Left lung (tissue), 10 donors: ENCODE data around the gene PIEZO2. TPM values are rescaled to one million over a fixed set of nuclear protein-coding genes. Genes with fewer than 3 reads are reported as not detected.

ENCODE experiments used
- ATAC-seq: fragments of 200-7000 bp; cut with Tn5 transposase; one replicate; pipeline ENCODE4 v1.9.1; 2020; ENCODE audit warnings: moderate library complexity
- DNase-seq, 4 donors: peaks; one replicate each; pipeline ENCODE4 v3.0.0-alpha.2; 2013 to 2020
- H3K27ac ChIP-seq, 2 donors: fragments of 200-600 bp; sonication (generic) in 1 of 2; one replicate each; pipeline versions ENCODE4 v1.5.0 to v1.8.0; 2020 to 2021
- H3K27me3 ChIP-seq, 2 donors: fragments of 200-600 bp; sonication (generic) in 1 of 2; one replicate each; pipeline versions ENCODE4 v1.5.0 to v1.8.0; 2020 to 2021
- H3K36me3 ChIP-seq, 2 donors: fragments of 200-600 bp; sonication (generic) in 1 of 2; one replicate each; pipeline versions ENCODE4 v1.5.0 to v1.8.0; 2020 to 2021
- H3K4me1 ChIP-seq, 2 donors: fragments of 200-600 bp; one replicate each; pipeline ENCODE4 v1.8.0; 2021
- H3K4me3 ChIP-seq, 2 donors: fragments of 200-600 bp; sonication (generic) in 1 of 2; one replicate each; pipeline versions ENCODE4 v1.5.0 to v1.8.0; 2020 to 2021; ENCODE audit warnings: mild to moderate bottlenecking in 1 of 2
- H3K9me3 ChIP-seq, 2 donors: fragments of 200-600 bp; sonication (generic) in 1 of 2; one replicate each; pipeline versions ENCODE4 v1.5.0 to v1.8.0; 2020 to 2021
- CTCF ChIP-seq, 2 donors: fragments of 200-600 bp; sonication (generic) in 1 of 2; IDR thresholded peaks; one replicate each; pipeline versions ENCODE4 v1.5.0 to v1.8.0; 2021; ENCODE audit warnings: antibody characterized with exemption in 2 of 2
- intact Hi-C, 2 donors: fragments of 100-400 bp; cut with DNase I; formaldehyde crosslinking; loops; one replicate each; pipeline versions ENCODE4 v1.11.2 to v1.14.2; 2022
- polyA plus RNA-seq, 6 donors: library from polyadenylated mRNA; unstranded; fragments of 120-200 nt; gene quantifications; one replicate each; pipeline ENCODE4 v1.2.1, GENCODE V29; 2013; ENCODE audit not compliant: insufficient read length in 6 of 6
- total RNA-seq, 2 donors: library from RNA; stranded (reverse); fragmentation: NEBNext Ultra II Directional; extraction: Animal tissue kit (Norgen Biotek cat#: 25700); gene quantifications; one replicate each; pipeline ENCODE4 v1.2.1, GENCODE V29; 2021
- donor health status: DM: no; HTN: yes; CAD: no.
- donor health status: DM: no; HTN: no; CAD: no.

PIEZO2 gene
- total and polyA plus RNA-seq, 8 donors: 40.3 to 270 (median 233) TPM

GRCh38 chr18:11114653-11115052, 34.7 kb downstream of the PIEZO2 start:
- TF ChIP-seq CTCF (IDR thresholded peaks at IDR 0.05): no peak
- H3K4me3 ChIP-seq: no peak overlapping the region
- no peak overlapping the region for H3K27ac ChIP-seq
- no peaks in the 10 kb centered on the region for H3K9me3 ChIP-seq
- no peaks in the 10 kb centered on the region for H3K4me1 ChIP-seq
- no peak for ATAC-seq
- intact Hi-C loops: no loop called here
- DNase-seq: no peak
- H3K36me3 ChIP-seq: no peaks in the 10 kb centered on the region
- H3K27me3 ChIP-seq: no peaks in the 10 kb centered on the region

DNA sequence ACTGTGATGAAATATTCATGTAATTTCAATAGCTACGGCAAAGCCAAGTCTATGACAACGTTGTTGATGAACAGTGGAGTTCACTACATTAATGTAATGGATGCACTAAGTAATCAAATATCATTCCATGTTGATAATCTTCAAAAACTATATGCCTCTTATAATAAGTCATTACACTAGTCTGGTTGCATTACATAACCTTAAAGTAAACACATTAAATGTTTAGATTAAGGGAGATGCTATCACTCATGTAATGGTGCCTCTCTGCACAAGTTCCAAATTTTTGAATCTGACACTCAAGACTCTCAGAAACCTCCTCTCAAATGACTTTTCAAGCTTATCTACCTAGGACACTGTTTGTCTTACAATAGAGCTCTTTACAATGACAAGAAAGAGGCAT, 35.4 kb downstream of the PIEZO2 start:
- TF ChIP-seq CTCF (IDR thresholded peaks at IDR 0.05): no peak
- Histone ChIP-seq H3K27ac (no peak overlapping the region), H3K4me1 (no peaks in the 10 kb centered on the region), H3K27me3 (no peaks in the 10 kb centered on the region), H3K36me3 (no peaks in the 10 kb centered on the region), H3K4me3 (no peak overlapping the region), H3K9me3 (no peaks in the 10 kb centered on the region)
- DNase-seq (no peak), ATAC-seq (no peak)
- intact Hi-C loops: no loop called here

DNA sequence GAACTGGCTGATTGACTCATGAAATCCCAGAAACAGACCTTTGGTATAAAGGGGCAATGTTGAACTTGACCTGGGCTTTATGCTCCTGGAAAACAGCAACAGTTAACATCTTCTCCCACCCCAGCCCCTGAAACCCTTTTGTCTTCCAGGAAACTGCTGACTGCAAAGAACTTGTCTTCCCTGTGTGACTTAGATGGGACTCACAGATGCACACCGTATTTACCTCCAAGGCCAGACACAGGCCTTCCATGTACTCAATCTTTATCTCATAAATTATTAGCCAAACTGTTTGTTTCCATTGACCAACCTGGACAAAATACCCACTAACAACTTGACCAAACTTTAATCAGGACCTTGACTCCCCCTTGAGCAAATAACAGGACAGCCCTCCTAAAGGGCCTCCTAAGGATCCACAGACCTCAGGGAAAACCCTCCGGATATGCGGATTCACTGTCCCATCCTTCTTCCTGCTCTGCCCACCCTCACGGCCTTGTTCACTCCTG, 36.3 kb downstream of the PIEZO2 start:
- ATAC-seq: no peak

GRCh38 chr18:11112286-11112685, 37.1 kb downstream of the PIEZO2 start:
- Histone ChIP-seq H3K9me3 (no peaks in the 10 kb centered on the region), H3K27me3 (no peaks in the 10 kb centered on the region), H3K27ac (no peak overlapping the region), H3K4me1 (no peaks in the 10 kb centered on the region), H3K36me3 (no peaks in the 10 kb centered on the region), H3K4me3 (no peak overlapping the region)
- DNase-seq (no peak), ATAC-seq (no peak)
- TF ChIP-seq CTCF (IDR thresholded peaks at IDR 0.05): no peak
- intact Hi-C loops: no loop called here

More for the DNA sequence above, 36.3 kb downstream of the PIEZO2 start:
- no peak for TF ChIP-seq CTCF (IDR thresholded peaks at IDR 0.05)
- no peaks in the 10 kb centered on the region for H3K27me3 ChIP-seq
- no peak overlapping the region for H3K4me3 ChIP-seq
- intact Hi-C loops: no loop called here
- DNase-seq: no peak
- no peaks in the 10 kb centered on the region for H3K9me3 ChIP-seq
- H3K4me1 ChIP-seq: no peaks in the 10 kb centered on the region
- no peaks in the 10 kb centered on the region for H3K36me3 ChIP-seq
- no peak overlapping the region for H3K27ac ChIP-seq

- DNase-seq (no peak), ATAC-seq (no peak)
- Histone ChIP-seq H3K36me3 (no peaks in the 10 kb centered on the region), H3K4me3 (no peak overlapping the region), H3K9me3 (no peaks in the 10 kb centered on the region), H3K27me3 (no peaks in the 10 kb centered on the region), H3K27ac (no peak overlapping the region), H3K4me1 (no peaks in the 10 kb centered on the region)
- TF ChIP-seq CTCF (IDR thresholded peaks at IDR 0.05): no peak
- intact Hi-C loops: no loop called here
Observed at GRCh38 chr18:11110509-11110908, 38.9 kb downstream of the PIEZO2 start.
